Esophagus muscularis mucosa (tissue), 3 donors: ENCODE data around the gene ALG14.

Experiments used
- EP300 ChIP-seq: sonication (generic); formaldehyde crosslinking; IDR thresholded peaks from one replicate; pipeline ENCODE4 v1.6.1; 2017; ENCODE audit warnings: antibody characterized with exemption
- TF ChIP-seq, protein P1 (sequence below), 3 experiments: fragments of 200-600 bp in 2 of 3; fragments of 450-650 bp in 1 of 3; sonication (generic) in 2 of 3; IDR thresholded peaks; one replicate each; pipeline ENCODE4 v1.5.1; 2017 to 2019; ENCODE audit warnings: antibody characterized with exemption in 3 of 3, mild to moderate bottlenecking in 2 of 3, moderate library complexity in 1 of 3

- TF ChIP-seq, protein P1, sequence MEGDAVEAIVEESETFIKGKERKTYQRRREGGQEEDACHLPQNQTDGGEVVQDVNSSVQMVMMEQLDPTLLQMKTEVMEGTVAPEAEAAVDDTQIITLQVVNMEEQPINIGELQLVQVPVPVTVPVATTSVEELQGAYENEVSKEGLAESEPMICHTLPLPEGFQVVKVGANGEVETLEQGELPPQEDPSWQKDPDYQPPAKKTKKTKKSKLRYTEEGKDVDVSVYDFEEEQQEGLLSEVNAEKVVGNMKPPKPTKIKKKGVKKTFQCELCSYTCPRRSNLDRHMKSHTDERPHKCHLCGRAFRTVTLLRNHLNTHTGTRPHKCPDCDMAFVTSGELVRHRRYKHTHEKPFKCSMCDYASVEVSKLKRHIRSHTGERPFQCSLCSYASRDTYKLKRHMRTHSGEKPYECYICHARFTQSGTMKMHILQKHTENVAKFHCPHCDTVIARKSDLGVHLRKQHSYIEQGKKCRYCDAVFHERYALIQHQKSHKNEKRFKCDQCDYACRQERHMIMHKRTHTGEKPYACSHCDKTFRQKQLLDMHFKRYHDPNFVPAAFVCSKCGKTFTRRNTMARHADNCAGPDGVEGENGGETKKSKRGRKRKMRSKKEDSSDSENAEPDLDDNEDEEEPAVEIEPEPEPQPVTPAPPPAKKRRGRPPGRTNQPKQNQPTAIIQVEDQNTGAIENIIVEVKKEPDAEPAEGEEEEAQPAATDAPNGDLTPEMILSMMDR (IDR thresholded peaks at IDR 0.05) = no peak
- TF ChIP-seq EP300 = no peak
Observed at GRCh38 chr1:95028954-95029353, 43.8 kb downstream of the ALG14 start.
